GM12878 (cell line): ENCODE results near the gene IER2. TPM values are rescaled to one million over a fixed set of nuclear protein-coding genes. Genes with fewer than 3 reads are reported as not detected.

Experiments
- CBFB ChIP-seq: IDR thresholded peaks from 2 replicates; pipeline ENCODE4 v1.6.1; 2016; ENCODE audit warnings: antibody characterized with exemption, low read depth
- GATAD2B ChIP-seq: fragments of 450-650 bp; conservative IDR thresholded peaks from 2 replicates; pipeline ENCODE4 v1.6.1; 2017; ENCODE audit warnings: low read depth, mild to moderate bottlenecking, moderate library complexity
- NBN ChIP-seq: fragments of 450-650 bp; IDR thresholded peaks from 2 replicates; pipeline ENCODE4 v1.6.1; 2016
- TAF1 ChIP-seq: IDR thresholded peaks from 2 replicates; pipeline ENCODE4 v1.6.1; 2011; ENCODE audit warnings: mild to moderate bottlenecking, low read depth, low read length, borderline replicate concordance
- polyA plus RNA-seq, 11 experiments: library from polyadenylated mRNA; depleted of rRNA in 4 of 11; unstranded in 6 of 11; stranded (reverse) in 5 of 11; fragments of >200 nt; fragmentation: Nextera tagmentation in 4 of 11; fragmentation: Illumina TruSeq in 1 of 11; extraction: Ambion mirVana in 4 of 11; extraction: Trizol in 1 of 11; gene quantifications; 1 replicate in 1 of 11; 2 replicates in 10 of 11; pipeline versions ENCODE4 v1.2.1 to v1.2.3, GENCODE V29; 2011 to 2016; ENCODE audit warnings: inconsistent platforms in 2 of 11, missing spikeins in 2 of 11, low read depth in 1 of 11
- total RNA-seq, 4 experiments: library from RNA; depleted of rRNA in 3 of 4; stranded (reverse); fragments of >200 nt in 3 of 4; fragmentation: Illumina TruSeq in 1 of 4; extraction: Trizol in 1 of 4; gene quantifications; 2 replicates each; pipeline versions ENCODE4 v1.2.1 to v1.2.3, GENCODE V29; 2013 to 2021
- TF ChIP-seq, protein P1 (sequence below): IDR thresholded peaks from 2 replicates; pipeline ENCODE4 v1.6.1; 2011; ENCODE audit warnings: mild to moderate bottlenecking, low read depth, low read length, moderate library complexity; ENCODE audit not compliant: insufficient replicate concordance
- TF ChIP-seq, protein P2 (sequence below): fragments of 450-650 bp; IDR thresholded peaks from 2 replicates; pipeline ENCODE4 v1.6.1; 2018; ENCODE audit warnings: mild to moderate bottlenecking, low read depth, moderate library complexity; ENCODE audit not compliant: partially characterized antibody
- TF ChIP-seq, protein P3 (sequence below): fragments of 450-650 bp; conservative IDR thresholded peaks from 2 replicates; pipeline ENCODE4 v1.6.1; 2017; ENCODE audit warnings: mild to moderate bottlenecking, moderate library complexity

The IER2 gene
- total and polyA plus RNA-seq, 10 of the 15 experiments (the other 5 are each of a cell fraction or from before 2014, with no cell fraction given), result 2.8 to 94.5 (median 24.9) TPM

DNA sequence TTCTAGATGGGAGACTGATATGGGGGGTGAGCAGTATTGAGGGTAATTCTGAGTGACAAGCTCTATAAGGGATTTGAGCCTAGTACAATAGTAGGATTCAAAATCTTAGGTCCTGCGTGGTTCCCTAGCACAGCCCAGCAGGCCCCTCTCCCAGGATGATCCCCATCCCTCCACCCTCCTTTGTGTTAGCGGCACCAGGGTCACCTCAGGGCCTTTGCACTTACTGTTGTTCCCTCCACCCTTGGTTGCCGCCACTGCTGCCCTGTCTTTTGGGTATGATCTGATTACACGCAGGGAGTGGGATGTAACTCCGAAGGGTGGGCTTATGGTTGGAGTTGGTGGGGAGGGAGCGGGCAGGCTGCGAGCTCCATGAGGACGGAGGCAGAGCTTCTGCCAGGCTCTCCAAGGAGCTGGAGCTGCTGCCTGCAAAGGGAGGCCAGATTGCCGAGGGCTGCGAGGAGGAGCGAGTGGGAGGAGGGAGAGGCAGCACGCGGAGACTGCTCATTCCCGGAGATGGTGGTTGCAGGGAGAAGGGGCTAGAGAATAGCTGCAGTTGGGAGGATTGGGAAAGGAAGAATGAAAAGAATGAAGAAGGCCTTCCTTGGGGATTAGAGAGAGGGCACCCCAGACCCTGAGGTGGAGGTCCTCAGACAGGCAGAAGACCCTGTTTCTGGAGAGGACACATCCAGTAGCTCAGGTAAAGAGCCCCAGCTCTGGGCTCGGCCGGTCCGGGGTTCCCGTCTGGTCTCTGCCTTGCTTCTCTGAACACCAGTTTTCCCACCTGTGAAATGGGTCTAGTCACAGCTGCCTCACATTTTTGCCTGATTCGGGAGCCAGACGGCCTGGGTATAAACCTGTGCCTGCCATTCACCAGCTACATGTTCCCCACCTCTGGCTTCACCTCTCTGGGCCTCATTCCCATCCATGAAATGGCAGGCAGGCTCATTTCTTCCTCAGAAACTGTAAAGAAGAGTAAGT lies 26.9 kb upstream of the IER2 start (continued):
- TF ChIP-seq, protein P1, sequence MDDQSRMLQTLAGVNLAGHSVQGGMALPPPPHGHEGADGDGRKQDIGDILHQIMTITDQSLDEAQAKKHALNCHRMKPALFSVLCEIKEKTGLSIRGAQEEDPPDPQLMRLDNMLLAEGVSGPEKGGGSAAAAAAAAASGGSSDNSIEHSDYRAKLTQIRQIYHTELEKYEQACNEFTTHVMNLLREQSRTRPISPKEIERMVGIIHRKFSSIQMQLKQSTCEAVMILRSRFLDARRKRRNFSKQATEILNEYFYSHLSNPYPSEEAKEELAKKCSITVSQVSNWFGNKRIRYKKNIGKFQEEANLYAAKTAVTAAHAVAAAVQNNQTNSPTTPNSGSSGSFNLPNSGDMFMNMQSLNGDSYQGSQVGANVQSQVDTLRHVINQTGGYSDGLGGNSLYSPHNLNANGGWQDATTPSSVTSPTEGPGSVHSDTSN, result no peak
- TF ChIP-seq NBN (no peak), CBFB (no peak), GATAD2B (no peak), TAF1 (no peak)
- TF ChIP-seq, protein P2, sequence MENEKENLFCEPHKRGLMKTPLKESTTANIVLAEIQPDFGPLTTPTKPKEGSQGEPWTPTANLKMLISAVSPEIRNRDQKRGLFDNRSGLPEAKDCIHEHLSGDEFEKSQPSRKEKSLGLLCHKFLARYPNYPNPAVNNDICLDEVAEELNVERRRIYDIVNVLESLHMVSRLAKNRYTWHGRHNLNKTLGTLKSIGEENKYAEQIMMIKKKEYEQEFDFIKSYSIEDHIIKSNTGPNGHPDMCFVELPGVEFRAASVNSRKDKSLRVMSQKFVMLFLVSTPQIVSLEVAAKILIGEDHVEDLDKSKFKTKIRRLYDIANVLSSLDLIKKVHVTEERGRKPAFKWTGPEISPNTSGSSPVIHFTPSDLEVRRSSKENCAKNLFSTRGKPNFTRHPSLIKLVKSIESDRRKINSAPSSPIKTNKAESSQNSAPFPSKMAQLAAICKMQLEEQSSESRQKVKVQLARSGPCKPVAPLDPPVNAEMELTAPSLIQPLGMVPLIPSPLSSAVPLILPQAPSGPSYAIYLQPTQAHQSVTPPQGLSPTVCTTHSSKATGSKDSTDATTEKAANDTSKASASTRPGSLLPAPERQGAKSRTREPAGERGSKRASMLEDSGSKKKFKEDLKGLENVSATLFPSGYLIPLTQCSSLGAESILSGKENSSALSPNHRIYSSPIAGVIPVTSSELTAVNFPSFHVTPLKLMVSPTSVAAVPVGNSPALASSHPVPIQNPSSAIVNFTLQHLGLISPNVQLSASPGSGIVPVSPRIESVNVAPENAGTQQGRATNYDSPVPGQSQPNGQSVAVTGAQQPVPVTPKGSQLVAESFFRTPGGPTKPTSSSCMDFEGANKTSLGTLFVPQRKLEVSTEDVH, result no peak
- TF ChIP-seq, protein P3, sequence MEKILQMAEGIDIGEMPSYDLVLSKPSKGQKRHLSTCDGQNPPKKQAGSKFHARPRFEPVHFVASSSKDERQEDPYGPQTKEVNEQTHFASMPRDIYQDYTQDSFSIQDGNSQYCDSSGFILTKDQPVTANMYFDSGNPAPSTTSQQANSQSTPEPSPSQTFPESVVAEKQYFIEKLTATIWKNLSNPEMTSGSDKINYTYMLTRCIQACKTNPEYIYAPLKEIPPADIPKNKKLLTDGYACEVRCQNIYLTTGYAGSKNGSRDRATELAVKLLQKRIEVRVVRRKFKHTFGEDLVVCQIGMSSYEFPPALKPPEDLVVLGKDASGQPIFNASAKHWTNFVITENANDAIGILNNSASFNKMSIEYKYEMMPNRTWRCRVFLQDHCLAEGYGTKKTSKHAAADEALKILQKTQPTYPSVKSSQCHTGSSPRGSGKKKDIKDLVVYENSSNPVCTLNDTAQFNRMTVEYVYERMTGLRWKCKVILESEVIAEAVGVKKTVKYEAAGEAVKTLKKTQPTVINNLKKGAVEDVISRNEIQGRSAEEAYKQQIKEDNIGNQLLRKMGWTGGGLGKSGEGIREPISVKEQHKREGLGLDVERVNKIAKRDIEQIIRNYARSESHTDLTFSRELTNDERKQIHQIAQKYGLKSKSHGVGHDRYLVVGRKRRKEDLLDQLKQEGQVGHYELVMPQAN, result no peak
